Activated T-cell treated with anti-CD3 and anti-CD28 coated beads, Interleukin-2, amount 50 U/mL, for 72 hours (primary cell): Measurements from ENCODE around the gene GRIK1. TPM values are rescaled to one million over a fixed set of nuclear protein-coding genes. Genes with fewer than 3 reads are reported as not detected.

Source experiments
- ATAC-seq, 2 donors: fragments of 150-1000 bp; cut with Tn5 transposase; replicated peaks in 1 of 2; 2 replicates each; pipeline ENCODE4 v1.10.0; 2021; ENCODE audit warnings: moderate library complexity in 2 of 2, mild to moderate bottlenecking in 1 of 2
- DNase-seq, 2 donors: peaks; one replicate each; pipeline ENCODE4 v3.0.0; 2021 to 2022; ENCODE audit warnings: mixed read lengths in 1 of 2
- H3K27ac Mint-ChIP-seq: one replicate; pipeline ENCODE4 v1.8.0; 2022; ENCODE audit warnings: mild to moderate bottlenecking, moderate library complexity, mixed read lengths
- H3K27me3 Mint-ChIP-seq: one replicate; pipeline ENCODE4 v1.8.0; 2022; ENCODE audit warnings: low read depth, mixed read lengths
- H3K36me3 Mint-ChIP-seq, 2 donors: one replicate each; pipeline ENCODE4 v1.8.0; 2022; ENCODE audit warnings: mixed read lengths in 2 of 2, mild to moderate bottlenecking in 1 of 2; ENCODE audit not compliant: insufficient read depth in 2 of 2
- H3K4me1 Mint-ChIP-seq: one replicate; pipeline ENCODE4 v1.8.0; 2022; ENCODE audit warnings: low read depth, mixed read lengths
- H3K4me3 Mint-ChIP-seq, 2 donors: one replicate each; pipeline ENCODE4 v1.8.0; 2022; ENCODE audit warnings: mild to moderate bottlenecking in 2 of 2, mixed read lengths in 2 of 2, moderate library complexity in 2 of 2
- H3K9me3 Mint-ChIP-seq, 2 donors: one replicate each; pipeline ENCODE4 v1.8.0; 2022; ENCODE audit warnings: mixed read lengths in 2 of 2
- total RNA-seq, 2 donors: library from RNA; stranded (reverse); gene quantifications; one replicate each; pipeline ENCODE4 v1.2.3, GENCODE V29; 2022

The GRIK1 gene
- total RNA-seq, 2 donors from 2014 or later: not detected

DNA sequence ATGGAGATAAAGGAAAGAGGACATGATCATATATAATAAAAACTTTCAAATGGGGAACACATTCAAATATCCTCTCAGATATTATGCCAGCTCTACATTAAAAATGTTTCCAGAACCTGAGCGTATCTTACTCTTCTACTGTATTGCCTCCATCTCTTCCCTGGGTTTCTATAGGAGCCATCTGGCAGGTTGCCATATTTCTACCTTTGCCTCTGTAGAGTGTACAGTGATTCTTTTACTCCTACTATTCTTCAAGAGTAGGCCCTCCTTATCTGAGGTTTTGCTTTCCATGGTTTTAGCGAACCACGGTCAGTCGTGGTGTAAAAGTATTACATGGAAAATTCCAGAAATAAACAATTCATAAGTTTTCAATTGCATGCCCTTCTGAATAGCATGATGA lies 259.5 kb downstream of the GRIK1 start:
- Mint-ChIP-seq H3K36me3 (no peaks in the 10 kb centered on the region), H3K4me3 (no peak overlapping the region), H3K9me3 (peaks cover 0 to 2% of the 10 kb centered on the region in 2 donors), H3K4me1 (no peaks in the 10 kb centered on the region), H3K27me3 (peaks cover 5% of the 10 kb centered on the region), H3K27ac (no peak overlapping the region)
- ATAC-seq: no peak
- DNase-seq: no peak

DNA sequence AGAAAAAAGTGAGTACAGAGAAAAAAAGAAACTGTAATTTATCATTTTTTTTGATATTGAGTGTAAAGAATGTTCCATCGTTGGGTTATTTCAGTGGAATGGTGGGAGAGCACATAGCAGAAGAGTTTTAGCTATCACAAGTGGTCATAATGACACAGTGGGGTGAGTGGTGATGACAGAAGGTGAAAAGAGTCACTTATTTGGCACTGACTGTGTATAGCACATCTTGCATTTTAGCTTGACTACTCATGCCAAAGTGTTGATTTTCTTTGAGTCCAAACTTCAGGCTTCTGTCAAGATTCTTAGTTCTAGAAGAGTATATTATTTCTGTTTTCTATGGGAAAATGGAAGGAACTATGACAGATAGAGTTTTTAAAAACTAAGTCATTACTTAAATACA lies 261.2 kb downstream of the GRIK1 start:
- Mint-ChIP-seq H3K4me3 (no peak overlapping the region), H3K36me3 (no peaks in the 10 kb centered on the region), H3K27ac (no peak overlapping the region), H3K27me3 (peaks cover 5% of the 10 kb centered on the region), H3K4me1 (peaks cover 4% of the 10 kb centered on the region), H3K9me3 (peaks cover 0 to 2% of the 10 kb centered on the region in 2 donors)
- DNase-seq (no peak), ATAC-seq (no peak)

DNA sequence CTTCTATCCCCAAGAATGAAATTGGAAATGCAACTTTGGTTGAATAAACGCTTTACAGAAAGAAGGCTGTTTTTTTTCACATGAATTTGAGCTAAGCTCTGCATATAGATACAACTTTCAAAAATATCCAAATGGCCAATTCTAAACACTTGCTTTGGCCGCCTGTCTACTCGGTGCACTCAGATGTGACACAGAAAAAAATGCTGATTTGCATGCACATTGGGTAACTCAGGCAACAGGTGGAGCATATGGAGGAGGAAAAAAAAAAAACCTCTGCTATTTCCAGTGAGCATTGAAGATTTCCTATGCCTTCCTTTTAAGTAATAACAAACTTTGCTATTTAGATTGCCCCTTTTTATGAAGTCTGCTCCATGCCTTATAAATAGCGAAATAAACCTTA lies 262.5 kb downstream of the GRIK1 start:
- Mint-ChIP-seq H3K4me3 (no peak overlapping the region), H3K27me3 (peaks cover 4% of the 10 kb centered on the region), H3K27ac (no peak overlapping the region), H3K9me3 (no peaks in the 10 kb centered on the region), H3K4me1 (peaks cover 4% of the 10 kb centered on the region), H3K36me3 (no peaks in the 10 kb centered on the region)
- ATAC-seq (no peak), DNase-seq (no peak)

DNA sequence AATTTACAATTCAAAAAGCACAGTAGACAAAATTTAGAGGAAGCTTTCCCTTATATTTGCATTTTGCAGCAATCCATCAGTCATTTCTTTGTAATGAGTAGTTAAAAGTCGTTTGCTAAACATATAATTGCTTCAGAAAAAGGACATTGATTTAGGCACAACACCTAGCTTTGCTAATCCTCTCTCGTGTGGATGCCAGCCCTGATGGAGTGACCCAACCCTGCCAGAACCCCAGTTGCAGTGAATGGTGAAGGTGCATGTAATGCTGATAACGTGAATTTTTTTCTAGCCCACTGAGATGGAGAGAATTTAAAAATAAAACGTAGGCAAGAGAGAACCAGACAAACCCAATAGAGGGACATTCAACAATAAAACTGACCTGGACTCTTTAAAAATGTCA lies 263.4 kb downstream of the GRIK1 start:
- DNase-seq: no peak
- no peaks in the 10 kb centered on the region for H3K9me3 Mint-ChIP-seq
- H3K4me1 Mint-ChIP-seq: peaks cover 4% of the 10 kb centered on the region
- peaks cover 6% of the 10 kb centered on the region for H3K27me3 Mint-ChIP-seq
- no peak overlapping the region for H3K4me3 Mint-ChIP-seq
- H3K27ac Mint-ChIP-seq: no peak overlapping the region
- H3K36me3 Mint-ChIP-seq: no peaks in the 10 kb centered on the region
- no peak for ATAC-seq

DNA sequence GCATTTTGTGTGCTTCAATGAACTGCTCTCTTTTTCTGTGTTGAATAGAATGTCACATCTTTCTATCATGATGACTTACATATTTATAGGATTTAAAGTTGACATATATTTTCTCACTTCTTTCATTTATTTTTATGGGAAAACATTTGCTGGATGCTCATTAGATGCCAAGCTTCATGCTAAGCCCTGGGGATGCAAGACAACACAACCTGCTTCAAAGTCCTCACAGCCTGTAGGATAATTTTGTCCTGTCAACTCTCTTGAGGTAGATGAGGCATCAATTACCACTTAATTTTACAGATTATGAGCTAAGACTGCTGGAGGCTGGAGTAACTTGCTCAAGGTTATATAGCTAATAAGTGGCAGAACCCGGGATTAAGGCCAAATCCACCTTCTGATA lies 264.3 kb downstream of the GRIK1 start:
- DNase-seq (no peak), ATAC-seq (no peak)
- Mint-ChIP-seq H3K27me3 (peaks cover 6% of the 10 kb centered on the region), H3K4me3 (no peak overlapping the region), H3K9me3 (no peaks in the 10 kb centered on the region), H3K4me1 (peaks cover 4% of the 10 kb centered on the region), H3K27ac (no peak overlapping the region), H3K36me3 (no peaks in the 10 kb centered on the region)

DNA sequence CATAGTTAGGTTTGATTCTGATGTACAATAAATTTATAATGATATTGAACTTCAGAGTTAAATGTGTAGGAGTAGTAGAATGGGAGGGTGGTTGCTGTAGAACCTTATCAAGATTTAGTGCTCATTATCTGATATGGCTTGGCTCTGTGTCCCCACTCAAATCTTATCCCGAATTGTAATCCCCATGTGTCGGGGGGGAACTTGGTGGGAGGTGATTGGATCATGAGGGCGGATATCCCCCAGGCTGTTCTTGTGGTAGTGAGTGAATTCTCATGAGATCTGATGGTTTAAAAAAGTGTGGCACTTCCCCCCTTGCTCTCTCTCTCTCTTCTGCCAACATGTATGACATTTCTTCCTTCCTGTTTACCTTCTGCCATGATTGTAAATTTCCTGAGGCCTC lies 265.5 kb downstream of the GRIK1 start:
- peak in 1 of 2 donors; percentile 9 for ATAC-seq

DNA sequence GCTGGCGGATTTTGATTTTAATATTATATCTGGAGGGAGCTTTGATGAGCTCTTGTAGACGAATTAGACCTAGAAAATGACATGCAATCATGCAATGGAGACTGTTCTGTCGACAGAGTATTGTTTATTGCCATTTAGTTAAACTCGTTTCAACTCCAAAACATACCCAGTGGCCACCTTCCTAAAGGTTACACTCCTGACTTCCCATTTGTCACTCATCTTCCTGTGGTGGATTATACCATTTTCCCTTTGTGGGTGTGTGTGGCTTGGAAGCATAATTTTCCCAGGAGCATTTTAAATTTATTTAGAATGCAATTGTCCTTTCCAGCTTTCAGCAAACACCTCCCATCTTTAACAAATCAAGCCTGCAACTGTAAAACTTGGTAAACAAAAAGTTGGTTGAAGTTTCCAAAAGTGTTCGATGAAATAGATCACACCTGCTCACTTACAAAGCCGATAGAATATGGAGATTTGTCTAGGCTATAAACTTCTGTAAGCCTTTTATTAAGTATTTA lies 266.6 kb downstream of the GRIK1 start:
- Mint-ChIP-seq H3K9me3 (no peaks in the 10 kb centered on the region), H3K4me1 (peaks cover 4% of the 10 kb centered on the region)
- ATAC-seq: no peak

More for the DNA sequence above, 265.5 kb downstream of the GRIK1 start:
- H3K27me3 Mint-ChIP-seq: peaks cover 6% of the 10 kb centered on the region
- H3K9me3 Mint-ChIP-seq: no peaks in the 10 kb centered on the region
- H3K27ac Mint-ChIP-seq: no peak overlapping the region
- no peak for DNase-seq
- no peak overlapping the region for H3K4me3 Mint-ChIP-seq
- no peaks in the 10 kb centered on the region for H3K36me3 Mint-ChIP-seq
- peaks cover 4% of the 10 kb centered on the region for H3K4me1 Mint-ChIP-seq

DNA sequence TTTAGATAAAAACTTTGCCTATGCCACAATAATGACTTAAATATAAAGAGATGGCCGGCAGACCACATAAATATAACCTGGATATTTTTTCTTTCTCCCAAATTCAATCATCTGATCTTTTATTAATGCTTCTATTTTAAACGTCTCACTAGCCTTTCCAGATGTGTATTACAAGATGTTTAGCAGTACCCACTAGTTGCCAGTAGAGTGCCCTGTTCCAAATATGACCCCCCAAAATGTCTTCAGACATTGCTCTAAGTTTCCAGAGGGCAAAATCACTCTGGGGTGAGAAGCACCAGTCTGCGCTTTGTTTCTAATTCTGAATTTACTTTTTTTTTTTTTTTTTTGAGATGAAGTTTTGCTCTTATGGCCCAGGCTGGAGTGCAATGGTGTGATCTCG lies 268.1 kb downstream of the GRIK1 start:
- Mint-ChIP-seq H3K4me1 (peaks cover 4% of the 10 kb centered on the region), H3K27me3 (peaks cover 27% of the 10 kb centered on the region), H3K36me3 (no peaks in the 10 kb centered on the region), H3K27ac (no peak overlapping the region), H3K9me3 (no peaks in the 10 kb centered on the region), H3K4me3 (no peak overlapping the region)
- DNase-seq (no peak), ATAC-seq (no peak)

More for the DNA sequence above, 266.6 kb downstream of the GRIK1 start:
- Mint-ChIP-seq H3K27ac (no peak overlapping the region), H3K27me3 (peaks cover 14% of the 10 kb centered on the region), H3K36me3 (no peaks in the 10 kb centered on the region), H3K4me3 (no peak overlapping the region)
- no peak for DNase-seq

DNA sequence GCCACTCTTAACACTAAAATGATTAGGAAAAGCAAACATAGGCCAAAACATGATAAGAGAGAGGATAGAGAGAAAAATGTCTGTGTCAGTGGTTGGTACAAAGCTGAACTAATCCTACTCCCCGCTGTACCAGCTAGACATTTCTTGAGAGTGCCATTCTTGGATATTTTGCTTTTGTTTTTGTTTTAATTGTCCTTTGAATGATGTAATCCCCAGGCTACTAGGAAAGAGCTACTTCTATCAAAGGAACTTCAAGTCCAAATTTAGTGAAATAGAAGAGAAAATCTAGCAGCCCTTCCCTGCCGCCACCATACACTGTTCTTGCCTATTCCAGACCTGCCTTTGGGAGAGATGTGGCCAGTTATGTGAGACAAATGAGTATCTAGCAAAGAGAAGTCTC lies 269.6 kb downstream of the GRIK1 start:
- ATAC-seq (no peak), DNase-seq (no peak)
- Mint-ChIP-seq H3K9me3 (no peaks in the 10 kb centered on the region), H3K36me3 (no peaks in the 10 kb centered on the region), H3K4me1 (peaks cover 4% of the 10 kb centered on the region), H3K4me3 (no peak overlapping the region), H3K27ac (no peak overlapping the region), H3K27me3 (peaks cover 27% of the 10 kb centered on the region)

DNA sequence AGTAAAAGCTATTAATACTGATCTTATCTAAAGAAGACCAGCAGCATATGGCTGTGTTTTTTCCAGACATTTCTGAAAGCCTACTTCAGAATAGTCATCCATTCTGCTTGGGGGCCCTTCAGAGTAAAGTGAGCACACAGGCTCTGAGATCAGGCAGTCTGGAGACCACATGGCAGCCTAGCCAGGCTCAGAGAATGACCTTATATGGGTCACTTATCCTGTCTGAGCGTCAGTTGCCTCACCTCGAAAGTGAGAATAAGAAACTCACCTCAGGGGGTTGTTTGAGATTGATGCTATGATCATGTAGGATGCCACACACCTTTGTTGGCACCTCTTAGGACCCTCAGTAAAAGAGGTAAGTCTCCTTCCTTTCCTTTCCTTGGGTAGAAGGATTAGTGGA lies 270.4 kb downstream of the GRIK1 start:
- peaks cover 32% of the 10 kb centered on the region for H3K27me3 Mint-ChIP-seq
- ATAC-seq: peak; percentile 56 to 74
- no peak overlapping the region for H3K27ac Mint-ChIP-seq
- H3K9me3 Mint-ChIP-seq: no peaks in the 10 kb centered on the region
- DNase-seq: peak in 1 of 2 donors; percentile 7
- H3K36me3 Mint-ChIP-seq: no peaks in the 10 kb centered on the region
- peaks cover under 1% of the 10 kb centered on the region for H3K4me1 Mint-ChIP-seq
- no peak overlapping the region for H3K4me3 Mint-ChIP-seq

DNA sequence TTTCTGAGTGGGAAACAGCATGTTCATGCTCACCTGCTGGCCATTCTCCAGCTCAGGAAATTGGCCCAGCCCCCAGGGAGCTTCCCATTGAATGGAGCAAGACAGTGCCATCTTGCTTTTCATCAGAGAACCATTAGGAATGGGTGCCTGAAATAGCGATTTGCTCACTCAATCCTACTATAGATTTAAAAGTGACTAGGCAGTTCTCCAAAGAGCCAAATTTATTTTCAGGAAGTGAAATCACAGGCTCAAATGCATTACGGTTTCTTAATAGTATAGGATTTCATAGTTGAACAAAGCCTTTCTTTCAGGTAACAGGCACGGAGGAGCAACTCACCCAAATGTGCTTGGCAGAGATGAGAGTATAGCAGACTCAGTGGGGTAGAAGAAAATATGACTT lies 272.1 kb downstream of the GRIK1 start:
- no peak overlapping the region for H3K4me3 Mint-ChIP-seq
- no peak for DNase-seq
- H3K27ac Mint-ChIP-seq: no peak overlapping the region
- H3K4me1 Mint-ChIP-seq: no peaks in the 10 kb centered on the region
- no peaks in the 10 kb centered on the region for H3K36me3 Mint-ChIP-seq
- ATAC-seq: no peak
- H3K27me3 Mint-ChIP-seq: peaks cover 47% of the 10 kb centered on the region
- H3K9me3 Mint-ChIP-seq: no peaks in the 10 kb centered on the region

DNA sequence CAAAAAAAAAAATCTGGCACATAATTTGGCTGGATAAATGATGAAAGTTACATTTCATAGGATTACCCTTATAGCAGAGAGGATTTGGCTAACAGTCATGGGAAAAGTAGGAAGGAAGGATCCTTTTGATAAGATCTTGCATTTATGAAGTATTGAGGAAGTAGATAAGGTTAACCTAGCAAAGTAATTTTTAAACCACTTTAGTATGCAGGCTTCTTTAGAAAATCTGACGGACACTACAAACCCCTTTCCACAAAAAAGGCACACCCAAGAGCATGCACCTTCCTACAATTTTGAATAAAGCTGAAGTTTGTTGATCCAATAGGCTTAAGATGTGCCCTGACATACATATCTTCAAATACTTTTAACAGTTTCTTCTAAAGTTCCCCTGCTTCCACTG lies 275.2 kb downstream of the GRIK1 start:
- Mint-ChIP-seq H3K36me3 (peaks cover 2 to 3% of the 10 kb centered on the region in 2 donors), H3K27ac (no peak overlapping the region), H3K4me3 (no peak overlapping the region), H3K4me1 (no peaks in the 10 kb centered on the region), H3K9me3 (peaks cover 2 to 3% of the 10 kb centered on the region in 2 donors), H3K27me3 (peaks cover 44% of the 10 kb centered on the region)
- no peak for ATAC-seq
- no peak for DNase-seq

DNA sequence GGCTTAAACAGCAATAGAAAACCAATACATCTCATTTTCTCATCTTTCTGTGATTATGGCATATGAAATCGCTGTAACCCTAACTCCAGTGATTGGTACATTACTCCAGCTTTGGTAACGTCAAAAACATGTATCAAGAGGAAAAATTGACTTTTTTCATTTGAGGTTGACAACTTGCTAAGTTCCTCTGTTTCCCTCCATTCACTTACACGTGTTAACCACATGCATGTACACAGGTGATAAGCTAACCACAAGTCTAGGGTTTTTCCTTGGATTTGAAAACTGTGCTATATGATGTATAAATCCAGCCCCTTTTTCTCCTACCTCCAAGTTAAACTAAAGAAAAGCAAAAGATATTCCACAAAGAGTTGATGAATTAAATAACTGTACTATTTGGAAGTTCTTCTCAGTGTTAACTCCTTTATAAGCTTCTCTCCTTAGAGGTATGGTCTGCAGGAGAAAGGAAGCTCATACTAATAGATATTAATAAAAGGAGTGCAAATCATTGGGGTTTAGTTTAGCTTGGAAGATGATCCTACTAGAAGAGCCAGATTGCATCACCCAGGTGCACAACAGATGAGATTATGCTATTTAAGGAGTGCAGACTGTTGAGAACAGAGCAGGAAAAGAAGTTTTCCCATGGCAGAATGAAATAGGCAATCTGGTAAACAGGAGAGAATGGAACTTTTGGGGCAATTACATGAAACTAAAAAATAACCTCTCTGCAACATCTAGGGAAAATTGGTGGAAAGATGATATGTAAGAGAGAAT lies 277.9 kb downstream of the GRIK1 start:
- peaks cover 2 to 3% of the 10 kb centered on the region in 2 donors for H3K36me3 Mint-ChIP-seq
- no peak overlapping the region for H3K27ac Mint-ChIP-seq
- H3K4me3 Mint-ChIP-seq: no peak overlapping the region
- ATAC-seq (no peak), DNase-seq (no peak)
- H3K27me3 Mint-ChIP-seq: peaks cover 23% of the 10 kb centered on the region
- peaks cover 2 to 3% of the 10 kb centered on the region in 2 donors for H3K9me3 Mint-ChIP-seq
- peaks cover 3% of the 10 kb centered on the region for H3K4me1 Mint-ChIP-seq
